D721Med (cell line): ENCODE data around the gene NDUFV1.
"Not testable (repeated sequence)": the region's sequence is repeated elsewhere in the genome, so short reads cannot be mapped to it uniquely, and the experiment has no call there.

Experiments
- DNase-seq: peaks from one replicate; pipeline ENCODE4 v3.0.0; 2011; ENCODE audit warnings: low spot score; ENCODE audit not compliant: insufficient read length
- FAIRE-seq: peaks from 2 replicates; lab custom pipeline; 2011; peaks lifted over from hg19 to GRCh38; lab: Jason Lieb, UNC
- CTCF ChIP-seq: IDR thresholded peaks from 2 replicates; pipeline ENCODE4 v1.5.1; 2012; ENCODE audit warnings: mild to moderate bottlenecking, control low read depth; ENCODE audit not compliant: insufficient read depth; ENCODE audit errors: missing control alignments

NDUFV1 gene

GRCh38 chr11:67622905-67623304, 16.2 kb downstream of the NDUFV1 start:
- not testable (repeated sequence) for FAIRE-seq

GRCh38 chr11:67623795-67624194, 17.1 kb downstream of the NDUFV1 start:
- DNase-seq, FAIRE-seq: not testable (repeated sequence)

More at GRCh38 chr11:67622905-67623304, 16.2 kb downstream of the NDUFV1 start:
- DNase-seq, result not testable (repeated sequence)

GRCh38 chr11:67626131-67626833, 19.5 kb downstream of the NDUFV1 start:
- not testable (repeated sequence) for DNase-seq, FAIRE-seq

GRCh38 chr11:67626970-67627369, 20.2 kb downstream of the NDUFV1 start:
- no peak for FAIRE-seq
- TF ChIP-seq CTCF, result no peak
- DNase-seq, result no peak

- no peak for TF ChIP-seq CTCF
- DNase-seq (no peak), FAIRE-seq (no peak)
Observed at GRCh38 chr11:67627441-67627811, 20.7 kb downstream of the NDUFV1 start.

GRCh38 chr11:67627812-67628624, 21.3 kb downstream of the NDUFV1 start:
- DNase-seq (no peak), FAIRE-seq (no peak)
- no peak for TF ChIP-seq CTCF

GRCh38 chr11:67628710-67629385, 22.1 kb downstream of the NDUFV1 start:
- no peak for DNase-seq
- no peak for FAIRE-seq
- TF ChIP-seq CTCF, result no peak

GRCh38 chr11:67629386-67630227, 22.9 kb downstream of the NDUFV1 start, which contains the start of gene NUDT8:
Gene NUDT8, minus strand, starts transcription at chr11:67629937. Its CDS starts 26 bp downstream, at chr11:67629911.
- DNase-seq (no peak), FAIRE-seq (no peak)
- peak; percentile 69 for TF ChIP-seq CTCF
